ENCODE data around the gene PTPRE. TPM values are rescaled to one million over a fixed set of nuclear protein-coding genes. Genes with fewer than 3 reads are reported as not detected.

Gene PTPRE
- total RNA-seq, 1 experiment from 2014 or later = 20.4 TPM

DNA sequence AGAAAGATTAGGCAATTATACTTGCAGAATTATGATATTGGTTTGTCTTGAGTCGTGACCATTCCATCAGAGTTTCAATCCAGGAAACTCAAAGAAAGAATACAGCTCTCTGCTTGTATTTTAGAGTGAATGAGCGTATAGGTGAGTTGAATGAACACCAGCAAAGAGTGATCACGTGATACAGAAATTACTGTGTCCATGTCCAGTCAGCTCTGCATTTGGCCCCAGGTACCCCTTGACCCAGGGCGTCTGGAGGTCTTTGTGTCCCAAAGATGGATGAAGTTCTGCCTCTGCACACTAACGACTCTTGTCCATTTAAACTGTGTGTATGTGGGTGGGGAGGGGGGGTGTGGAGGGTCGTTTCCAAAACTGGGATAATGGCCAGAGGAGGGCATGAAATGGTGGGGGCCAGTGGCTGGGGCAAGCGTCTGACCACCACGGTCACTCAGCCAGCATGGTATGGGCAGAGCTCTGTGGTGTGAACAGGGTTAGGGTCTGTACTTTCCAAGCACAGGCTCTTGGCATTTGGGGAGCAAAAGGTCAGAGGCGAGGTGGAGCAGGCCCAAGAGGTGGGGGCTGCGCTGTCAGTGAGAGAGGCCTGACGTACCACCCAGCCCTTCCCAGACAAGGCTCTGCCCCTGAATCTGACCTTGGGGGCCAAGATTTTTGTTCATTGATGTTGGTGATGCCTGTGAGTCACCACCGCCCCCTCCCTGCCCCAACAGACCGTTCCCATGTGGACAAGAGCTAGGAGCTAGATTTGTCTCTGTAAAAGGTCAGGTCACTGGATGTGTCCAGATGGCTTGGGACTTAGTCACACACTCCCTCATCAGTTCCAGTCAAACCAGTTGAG is 1.4 kb downstream of the PTPRE start:
- Histone ChIP-seq H3K27me3 (ENCODE audit: low read length) (no peaks in the 10 kb centered on the region), H3K79me2 (ENCODE audit: low read length) (no peaks in the 10 kb centered on the region), H3K9ac (ENCODE audit: low read length) (no peak overlapping the region), H3K9me3 (ENCODE audit: low read length) (no peaks in the 10 kb centered on the region), H2AFZ (ENCODE audit: low read length) (no peak overlapping the region), H3K4me3 (ENCODE audit: low read length) (no peak overlapping the region), H4K20me1 (ENCODE audit: insufficient read depth, low read depth, low read length) (no peaks in the 10 kb centered on the region), H3K4me2 (ENCODE audit: low read depth, low read length, poor library complexity, severe bottlenecking) (no peak overlapping the region), H3K36me3 (ENCODE audit: insufficient read depth, low read length) (no peaks in the 10 kb centered on the region), H3K4me1 (ENCODE audit: low read length) (no peaks in the 10 kb centered on the region), H3K27ac (ENCODE audit: low read length) (no peak overlapping the region), H3K9me2 (replicated peaks; ENCODE audit: insufficient read depth, low read length) (no peaks in the 10 kb centered on the region)
- DNase-seq = no peak

DNA sequence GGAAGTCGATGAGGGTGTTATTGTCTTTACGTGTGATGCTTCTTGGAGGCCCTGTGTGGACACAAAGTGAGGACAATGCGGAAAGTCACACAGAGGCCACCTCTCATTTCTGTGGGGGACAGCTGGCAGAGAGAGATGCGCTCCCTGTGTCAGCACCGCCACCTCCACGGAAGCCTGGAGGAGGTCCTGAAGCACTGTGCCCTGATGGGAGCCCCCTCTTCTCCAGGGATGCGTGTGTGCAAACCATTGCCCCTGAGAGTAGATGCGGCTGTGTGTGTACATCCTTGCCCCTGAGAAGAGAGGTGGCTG is 2.0 kb downstream of the PTPRE start:
- no peak overlapping the region for H3K27ac ChIP-seq (ENCODE audit: low read length)
- H3K36me3 ChIP-seq (ENCODE audit: insufficient read depth, low read length) = no peaks in the 10 kb centered on the region
- no peak overlapping the region for H3K4me3 ChIP-seq (ENCODE audit: low read length)
- DNase-seq = no peak
- H2AFZ ChIP-seq (ENCODE audit: low read length) = no peak overlapping the region
- H4K20me1 ChIP-seq (ENCODE audit: insufficient read depth, low read depth, low read length) = no peaks in the 10 kb centered on the region
- H3K4me1 ChIP-seq (ENCODE audit: low read length) = no peaks in the 10 kb centered on the region
- no peaks in the 10 kb centered on the region for H3K9me2 ChIP-seq (replicated peaks; ENCODE audit: insufficient read depth, low read length)
- no peaks in the 10 kb centered on the region for H3K27me3 ChIP-seq (ENCODE audit: low read length)
- H3K9ac ChIP-seq (ENCODE audit: low read length) = no peak overlapping the region
- H3K9me3 ChIP-seq (ENCODE audit: low read length) = no peaks in the 10 kb centered on the region
- H3K4me2 ChIP-seq (ENCODE audit: low read depth, low read length, poor library complexity, severe bottlenecking) = no peak overlapping the region
- H3K79me2 ChIP-seq (ENCODE audit: low read length) = no peaks in the 10 kb centered on the region

DNA sequence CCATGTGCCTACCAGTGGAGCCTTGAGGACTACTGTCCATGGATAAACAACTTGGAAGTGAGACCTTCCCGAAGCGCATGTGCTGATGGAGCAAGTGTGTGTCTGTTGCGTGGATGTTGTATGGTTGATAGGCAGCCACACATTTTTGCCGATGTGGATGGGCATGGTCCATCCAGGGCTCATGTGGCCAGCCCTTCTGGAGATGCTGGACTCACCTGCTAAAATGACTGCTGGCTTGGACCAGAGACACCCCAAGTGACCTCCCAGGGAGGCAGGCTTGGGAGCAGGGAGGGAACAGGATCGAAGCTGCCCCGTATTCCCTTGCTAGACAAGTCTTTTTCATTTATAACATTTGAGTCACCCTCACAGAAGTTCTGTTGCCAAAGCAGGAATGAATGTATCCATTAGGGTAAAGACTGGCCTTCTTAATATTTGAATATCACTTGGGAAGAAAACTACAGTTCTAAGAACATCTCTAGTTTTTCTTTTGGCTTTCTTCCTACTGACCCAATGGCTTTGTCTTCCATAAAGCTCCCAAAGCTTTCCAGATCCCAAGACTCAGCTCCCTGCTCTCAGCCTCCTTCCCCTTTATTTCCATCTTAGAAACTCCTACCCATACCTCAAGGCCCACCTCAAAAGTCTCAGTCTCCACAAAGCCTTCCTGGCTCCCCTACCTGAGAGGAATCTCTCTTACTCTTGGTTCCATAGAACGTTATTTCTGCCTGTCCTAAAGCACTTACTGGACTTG is 3.0 kb downstream of the PTPRE start:
- H4K20me1 ChIP-seq (ENCODE audit: insufficient read depth, low read depth, low read length) = no peaks in the 10 kb centered on the region
- no peaks in the 10 kb centered on the region for H3K36me3 ChIP-seq (ENCODE audit: insufficient read depth, low read length)
- no peak overlapping the region for H3K27ac ChIP-seq (ENCODE audit: low read length)
- H3K79me2 ChIP-seq (ENCODE audit: low read length) = no peaks in the 10 kb centered on the region
- no peaks in the 10 kb centered on the region for H3K9me2 ChIP-seq (replicated peaks; ENCODE audit: insufficient read depth, low read length)
- no peak overlapping the region for H3K9ac ChIP-seq (ENCODE audit: low read length)
- H3K4me3 ChIP-seq (ENCODE audit: low read length) = no peak overlapping the region
- no peaks in the 10 kb centered on the region for H3K9me3 ChIP-seq (ENCODE audit: low read length)
- no peak overlapping the region for H2AFZ ChIP-seq (ENCODE audit: low read length)
- no peak overlapping the region for H3K4me2 ChIP-seq (ENCODE audit: low read depth, low read length, poor library complexity, severe bottlenecking)
- H3K27me3 ChIP-seq (ENCODE audit: low read length) = no peaks in the 10 kb centered on the region
- no peak for DNase-seq
- H3K4me1 ChIP-seq (ENCODE audit: low read length) = no peaks in the 10 kb centered on the region

DNA sequence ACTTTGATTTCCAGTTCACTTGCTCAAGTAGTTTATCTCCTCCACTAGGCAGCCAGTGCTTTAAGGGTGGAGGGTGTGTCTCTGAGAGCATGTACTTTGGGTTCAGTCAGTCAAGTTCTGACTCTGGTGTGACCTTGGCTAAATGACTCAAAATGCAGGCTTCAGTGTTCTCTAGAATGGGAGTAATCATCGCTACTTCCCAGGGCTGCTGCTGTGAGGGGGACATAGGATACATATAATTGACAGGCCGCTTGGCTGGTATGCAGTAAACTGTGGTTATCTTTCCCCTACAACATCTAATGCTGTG is 3.5 kb downstream of the PTPRE start:
- Histone ChIP-seq H3K4me2 (ENCODE audit: low read depth, low read length, poor library complexity, severe bottlenecking) (no peak overlapping the region), H3K9me3 (ENCODE audit: low read length) (no peaks in the 10 kb centered on the region), H3K4me1 (ENCODE audit: low read length) (no peaks in the 10 kb centered on the region), H2AFZ (ENCODE audit: low read length) (no peak overlapping the region), H3K9me2 (replicated peaks; ENCODE audit: insufficient read depth, low read length) (no peaks in the 10 kb centered on the region), H3K79me2 (ENCODE audit: low read length) (no peaks in the 10 kb centered on the region), H3K27ac (ENCODE audit: low read length) (no peak overlapping the region), H4K20me1 (ENCODE audit: insufficient read depth, low read depth, low read length) (no peaks in the 10 kb centered on the region), H3K9ac (ENCODE audit: low read length) (no peak overlapping the region), H3K27me3 (ENCODE audit: low read length) (no peaks in the 10 kb centered on the region), H3K4me3 (ENCODE audit: low read length) (no peak overlapping the region), H3K36me3 (ENCODE audit: insufficient read depth, low read length) (no peaks in the 10 kb centered on the region)
- DNase-seq = no peak

DNA sequence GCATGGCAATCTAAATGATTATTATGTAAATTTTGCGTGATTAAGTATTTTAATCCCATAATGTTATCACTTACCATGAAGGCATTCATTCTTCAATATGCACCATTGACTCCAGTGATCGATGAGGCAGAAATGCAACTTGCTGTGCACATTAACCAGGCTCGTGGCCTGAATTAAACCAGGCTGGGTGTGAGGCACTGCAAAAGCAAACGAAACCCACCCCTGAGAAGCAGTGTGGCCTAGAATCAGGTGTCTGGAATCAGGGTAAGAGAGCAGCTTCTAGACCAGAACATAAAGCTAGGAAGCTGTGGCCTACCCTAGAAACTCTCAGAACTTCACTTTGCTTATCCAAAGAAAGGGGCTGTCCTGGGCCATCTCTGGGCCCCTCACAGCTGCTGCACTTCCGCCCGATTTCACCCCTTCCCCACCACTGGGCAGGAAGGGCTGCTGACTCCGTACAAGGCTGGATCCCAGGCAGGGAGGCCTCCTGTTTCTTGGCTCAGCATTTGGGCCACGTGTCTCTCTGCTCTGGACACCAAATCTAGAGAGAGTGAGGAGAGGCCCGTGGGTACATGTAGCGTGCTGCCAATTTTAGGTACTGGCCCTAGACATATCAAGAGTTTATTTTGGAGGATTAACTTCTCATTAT is 4.4 kb downstream of the PTPRE start:
- no peak overlapping the region for H3K4me2 ChIP-seq (ENCODE audit: low read depth, low read length, poor library complexity, severe bottlenecking)
- no peaks in the 10 kb centered on the region for H3K4me1 ChIP-seq (ENCODE audit: low read length)
- H3K27ac ChIP-seq (ENCODE audit: low read length) = no peak overlapping the region
- no peaks in the 10 kb centered on the region for H3K27me3 ChIP-seq (ENCODE audit: low read length)
- H3K9me3 ChIP-seq (ENCODE audit: low read length) = no peaks in the 10 kb centered on the region
- no peak overlapping the region for H3K4me3 ChIP-seq (ENCODE audit: low read length)
- H3K36me3 ChIP-seq (ENCODE audit: insufficient read depth, low read length) = no peaks in the 10 kb centered on the region
- H3K9ac ChIP-seq (ENCODE audit: low read length) = no peak overlapping the region
- no peaks in the 10 kb centered on the region for H3K9me2 ChIP-seq (replicated peaks; ENCODE audit: insufficient read depth, low read length)
- H3K79me2 ChIP-seq (ENCODE audit: low read length) = no peaks in the 10 kb centered on the region
- H4K20me1 ChIP-seq (ENCODE audit: insufficient read depth, low read depth, low read length) = no peaks in the 10 kb centered on the region
- no peak for DNase-seq
- no peak overlapping the region for H2AFZ ChIP-seq (ENCODE audit: low read length)

DNA sequence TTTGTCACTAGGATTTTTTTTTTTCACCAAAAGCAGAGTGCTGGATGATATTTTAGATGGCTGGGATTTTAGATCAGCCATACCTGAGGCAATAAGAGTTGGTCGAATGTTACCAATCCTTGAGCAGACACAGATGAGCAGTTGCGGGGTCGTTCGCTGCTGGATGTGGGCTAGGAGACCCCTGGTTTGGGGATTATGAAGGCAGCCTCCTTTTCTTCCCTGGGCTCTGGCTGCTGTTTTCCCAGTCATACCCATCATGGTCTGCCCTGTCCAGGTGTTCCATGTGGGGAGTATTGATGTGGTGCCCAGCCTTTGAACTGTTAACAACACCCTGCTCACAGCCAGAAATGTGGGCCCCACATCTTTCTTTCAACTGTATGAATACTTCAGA is 5.0 kb downstream of the PTPRE start:
- H3K4me1 ChIP-seq (ENCODE audit: low read length) = no peaks in the 10 kb centered on the region
- DNase-seq = no peak
- H3K9me2 ChIP-seq (replicated peaks; ENCODE audit: insufficient read depth, low read length) = no peaks in the 10 kb centered on the region
- no peaks in the 10 kb centered on the region for H3K27me3 ChIP-seq (ENCODE audit: low read length)
- no peak overlapping the region for H3K4me3 ChIP-seq (ENCODE audit: low read length)
- H3K36me3 ChIP-seq (ENCODE audit: insufficient read depth, low read length) = no peaks in the 10 kb centered on the region
- no peak overlapping the region for H3K27ac ChIP-seq (ENCODE audit: low read length)
- no peak overlapping the region for H3K4me2 ChIP-seq (ENCODE audit: low read depth, low read length, poor library complexity, severe bottlenecking)
- H4K20me1 ChIP-seq (ENCODE audit: insufficient read depth, low read depth, low read length) = no peaks in the 10 kb centered on the region
- H3K79me2 ChIP-seq (ENCODE audit: low read length) = no peaks in the 10 kb centered on the region
- H3K9me3 ChIP-seq (ENCODE audit: low read length) = no peaks in the 10 kb centered on the region
- no peak overlapping the region for H3K9ac ChIP-seq (ENCODE audit: low read length)
- H2AFZ ChIP-seq (ENCODE audit: low read length) = no peak overlapping the region

DNA sequence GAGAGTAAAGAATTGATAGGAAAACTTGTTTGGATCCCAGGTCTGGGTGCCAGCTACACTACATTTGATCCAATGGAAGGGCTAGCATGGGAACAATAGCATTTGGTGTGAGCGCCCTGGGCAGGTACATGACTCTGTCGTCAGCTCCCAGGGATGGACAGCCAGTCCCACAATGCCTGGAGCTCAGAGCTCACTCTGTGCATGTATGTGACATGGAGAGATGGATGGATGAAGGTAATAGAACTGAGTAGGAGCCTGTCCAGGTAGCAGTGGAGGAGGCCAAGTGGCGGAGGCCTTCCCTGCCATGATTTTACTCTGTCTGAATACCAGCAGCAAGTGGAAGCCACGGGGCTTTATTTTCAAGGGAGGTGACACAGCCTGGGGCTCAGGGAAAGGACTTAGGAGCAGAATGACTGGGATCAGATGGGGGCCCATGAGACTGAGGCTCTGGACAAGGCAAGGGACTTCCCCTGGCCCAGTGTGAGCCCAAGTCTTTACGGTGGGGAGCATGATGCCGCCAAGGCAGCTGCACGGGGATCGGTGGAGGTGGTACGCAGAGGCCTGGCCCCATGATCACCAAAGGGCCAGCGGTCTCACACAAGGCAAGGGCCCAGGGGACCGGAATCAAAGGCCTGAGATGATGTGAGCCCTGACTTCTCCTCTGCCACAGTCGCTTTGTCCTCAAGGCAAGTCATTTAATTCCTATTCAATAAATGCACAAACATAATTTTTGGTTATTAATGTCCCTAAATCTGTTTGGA is 5.9 kb downstream of the PTPRE start:
- no peak overlapping the region for H2AFZ ChIP-seq (ENCODE audit: low read length)
- H3K9me3 ChIP-seq (ENCODE audit: low read length) = no peaks in the 10 kb centered on the region
- no peak overlapping the region for H3K27ac ChIP-seq (ENCODE audit: low read length)
- no peaks in the 10 kb centered on the region for H3K9me2 ChIP-seq (replicated peaks; ENCODE audit: insufficient read depth, low read length)
- H4K20me1 ChIP-seq (ENCODE audit: insufficient read depth, low read depth, low read length) = no peaks in the 10 kb centered on the region
- no peak overlapping the region for H3K4me3 ChIP-seq (ENCODE audit: low read length)
- no peak overlapping the region for H3K9ac ChIP-seq (ENCODE audit: low read length)
- no peaks in the 10 kb centered on the region for H3K79me2 ChIP-seq (ENCODE audit: low read length)
- no peaks in the 10 kb centered on the region for H3K36me3 ChIP-seq (ENCODE audit: insufficient read depth, low read length)
- no peak overlapping the region for H3K4me2 ChIP-seq (ENCODE audit: low read depth, low read length, poor library complexity, severe bottlenecking)
- DNase-seq = no peak
- H3K4me1 ChIP-seq (ENCODE audit: low read length) = no peaks in the 10 kb centered on the region
- no peaks in the 10 kb centered on the region for H3K27me3 ChIP-seq (ENCODE audit: low read length)

DNA sequence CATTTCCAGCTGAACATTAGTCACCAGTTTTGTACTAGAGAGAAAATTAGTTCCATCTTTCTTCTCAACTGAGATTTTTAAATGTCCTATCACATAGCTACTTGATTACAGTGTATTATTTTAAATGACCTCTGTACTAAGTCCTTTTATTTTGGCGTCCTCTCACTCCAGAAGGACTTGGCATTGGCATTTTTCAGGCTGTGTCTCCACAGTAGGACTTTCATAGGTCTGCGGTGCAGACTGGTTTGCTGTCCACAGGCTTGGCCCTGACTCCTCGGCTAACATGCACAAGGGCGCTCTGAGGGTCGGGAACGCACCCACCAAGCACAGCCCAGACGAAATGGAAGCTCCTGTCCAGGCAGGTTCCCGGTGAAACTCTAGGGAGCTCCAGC is 6.5 kb downstream of the PTPRE start:
- no peaks in the 10 kb centered on the region for H4K20me1 ChIP-seq (ENCODE audit: insufficient read depth, low read depth, low read length)

More for the DNA sequence above, 6.5 kb downstream of the PTPRE start:
- Histone ChIP-seq H3K4me3 (ENCODE audit: low read length) (no peak overlapping the region), H3K9me3 (ENCODE audit: low read length) (no peaks in the 10 kb centered on the region), H3K4me2 (ENCODE audit: low read depth, low read length, poor library complexity, severe bottlenecking) (no peak overlapping the region), H3K79me2 (ENCODE audit: low read length) (no peaks in the 10 kb centered on the region), H3K9me2 (replicated peaks; ENCODE audit: insufficient read depth, low read length) (no peaks in the 10 kb centered on the region), H2AFZ (ENCODE audit: low read length) (no peak overlapping the region), H3K36me3 (ENCODE audit: insufficient read depth, low read length) (no peaks in the 10 kb centered on the region), H3K4me1 (ENCODE audit: low read length) (no peaks in the 10 kb centered on the region), H3K9ac (ENCODE audit: low read length) (no peak overlapping the region), H3K27me3 (ENCODE audit: low read length) (no peaks in the 10 kb centered on the region), H3K27ac (ENCODE audit: low read length) (no peak overlapping the region)
- DNase-seq = no peak
